HEK293T (cell line): Measurements from ENCODE around the gene HOXD12.

Experiments used
- ARNT ChIP-seq: fragments of 450-650 bp; IDR thresholded peaks from 2 replicates; pipeline ENCODE4 v1.6.1; 2017; ENCODE audit warnings: mild to moderate bottlenecking
- BHLHE40 ChIP-seq: fragments of 450-650 bp; IDR thresholded peaks from 2 replicates; pipeline ENCODE4 v1.6.1; 2016; ENCODE audit warnings: mild to moderate bottlenecking, moderate library complexity, borderline replicate concordance
- CTBP1 ChIP-seq: fragments of 450-650 bp; IDR thresholded peaks from 2 replicates; pipeline ENCODE4 v1.6.1; 2016; ENCODE audit warnings: borderline replicate concordance
- ELF4 ChIP-seq: fragments of 450-650 bp; IDR thresholded peaks from 2 replicates; pipeline ENCODE4 v1.6.1; 2017; ENCODE audit warnings: antibody characterized with exemption
- FOXK2 ChIP-seq: fragments of 450-650 bp; IDR thresholded peaks from 2 replicates; pipeline ENCODE4 v1.6.1; 2016; ENCODE audit warnings: mild to moderate bottlenecking
- FOXM1 ChIP-seq: fragments of 450-650 bp; IDR thresholded peaks from 2 replicates; pipeline ENCODE4 v1.6.1; 2017; ENCODE audit warnings: mild to moderate bottlenecking, borderline replicate concordance
- LEF1 ChIP-seq: fragments of 450-650 bp; IDR thresholded peaks from 2 replicates; pipeline ENCODE4 v1.6.1; 2017; ENCODE audit warnings: mild to moderate bottlenecking, borderline replicate concordance
- NFRKB ChIP-seq: fragments of 450-650 bp; IDR thresholded peaks from 2 replicates; pipeline ENCODE4 v1.6.1; 2016; ENCODE audit warnings: mild to moderate bottlenecking, moderate library complexity
- SP1 ChIP-seq: fragments of 450-650 bp; IDR thresholded peaks from 2 replicates; pipeline ENCODE4 v1.6.1; 2017
- SUZ12 ChIP-seq: fragments of 450-650 bp; IDR thresholded peaks from 2 replicates; pipeline ENCODE4 v1.6.1; 2016; ENCODE audit warnings: mild to moderate bottlenecking
- TARDBP ChIP-seq: fragments of 450-650 bp; IDR thresholded peaks from 2 replicates; pipeline ENCODE4 v1.6.1; 2016
- ZNF384 ChIP-seq: fragments of 450-650 bp; IDR thresholded peaks from 2 replicates; pipeline ENCODE4 v1.6.1; 2016
- TF ChIP-seq, protein P1 (sequence below): fragments of 450-650 bp; IDR thresholded peaks from 2 replicates; pipeline ENCODE4 v1.6.1; 2016

- no peak for TF ChIP-seq LEF1
- no peak for TF ChIP-seq SP1
- no peak for TF ChIP-seq SUZ12
- no peak for TF ChIP-seq BHLHE40
- TF ChIP-seq NFRKB: no peak
- TF ChIP-seq, protein P1, sequence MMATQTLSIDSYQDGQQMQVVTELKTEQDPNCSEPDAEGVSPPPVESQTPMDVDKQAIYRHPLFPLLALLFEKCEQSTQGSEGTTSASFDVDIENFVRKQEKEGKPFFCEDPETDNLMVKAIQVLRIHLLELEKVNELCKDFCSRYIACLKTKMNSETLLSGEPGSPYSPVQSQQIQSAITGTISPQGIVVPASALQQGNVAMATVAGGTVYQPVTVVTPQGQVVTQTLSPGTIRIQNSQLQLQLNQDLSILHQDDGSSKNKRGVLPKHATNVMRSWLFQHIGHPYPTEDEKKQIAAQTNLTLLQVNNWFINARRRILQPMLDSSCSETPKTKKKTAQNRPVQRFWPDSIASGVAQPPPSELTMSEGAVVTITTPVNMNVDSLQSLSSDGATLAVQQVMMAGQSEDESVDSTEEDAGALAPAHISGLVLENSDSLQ: no peak
- TF ChIP-seq TARDBP: no peak
- TF ChIP-seq FOXK2: no peak
- no peak for TF ChIP-seq FOXM1
- no peak for TF ChIP-seq ARNT
- no peak for TF ChIP-seq ZNF384
- TF ChIP-seq ELF4: no peak
- TF ChIP-seq CTBP1: no peak
Observed at GRCh38 chr2:176147210-176147799, 47.7 kb downstream of the HOXD12 start.
